Umbilical cord (tissue), 2 donors: ENCODE results near the gene KRTAP4-11. TPM values are rescaled to one million over a fixed set of nuclear protein-coding genes. Genes with fewer than 3 reads are reported as not detected.
"Not testable (repeated sequence)": the region's sequence is repeated elsewhere in the genome, so short reads cannot be mapped to it uniquely, and the experiment has no call there.

ENCODE experiments used
- DNase-seq: peaks from one replicate; pipeline ENCODE4 v3.0.0-alpha.2; 2015; ENCODE audit warnings: low spot score
- total RNA-seq: library from RNA; depleted of rRNA; stranded (reverse); fragments of >200 nt; gene quantifications from one replicate; pipeline ENCODE4 v1.2.3, GENCODE V29; 2014; ENCODE audit warnings: low replicate concordance; ENCODE audit not compliant: insufficient read depth

KRTAP4-11 gene
- total RNA-seq, 1 donor from 2014 or later: 3.4 TPM

- DNase-seq: not testable (repeated sequence)
These were observed 33.9 kb downstream of the KRTAP4-11 start, which contains the start of gene KRTAP4-7 for GRCh38 chr17:41084100-41084856. KRTAP4-7 (plus strand) TSS chr17:41084150; CDS start chr17:41084207, 57 bp downstream.

- not testable (repeated sequence) for DNase-seq
These were observed 34.7 kb downstream of the KRTAP4-11 start for GRCh38 chr17:41083427-41083826.

GRCh38 chr17:41082626-41083025 is 35.5 kb downstream of the KRTAP4-11 start:
- no peak for DNase-seq

DNA sequence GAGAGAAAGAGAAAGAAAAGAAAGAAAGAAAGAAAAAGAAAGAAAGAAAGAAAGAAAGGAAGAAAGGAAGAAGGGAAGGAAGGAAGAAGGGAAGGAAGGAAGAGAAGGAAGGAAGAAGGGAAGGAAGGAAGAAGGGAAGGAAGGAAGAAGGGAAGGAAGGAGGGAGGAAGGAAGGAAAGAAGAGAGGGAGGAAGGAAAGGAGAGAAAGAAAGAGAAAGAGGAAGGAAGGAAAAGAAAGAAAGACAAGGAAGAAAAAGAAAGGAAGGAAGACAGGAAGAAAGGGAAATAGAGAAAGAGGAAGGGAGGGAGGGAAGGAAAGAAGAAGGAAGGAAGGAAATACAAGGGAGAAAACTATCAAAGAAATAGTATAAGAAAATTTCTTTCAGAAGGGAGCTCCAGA is 41.4 kb downstream of the KRTAP4-11 start:
- no peak for DNase-seq

DNA sequence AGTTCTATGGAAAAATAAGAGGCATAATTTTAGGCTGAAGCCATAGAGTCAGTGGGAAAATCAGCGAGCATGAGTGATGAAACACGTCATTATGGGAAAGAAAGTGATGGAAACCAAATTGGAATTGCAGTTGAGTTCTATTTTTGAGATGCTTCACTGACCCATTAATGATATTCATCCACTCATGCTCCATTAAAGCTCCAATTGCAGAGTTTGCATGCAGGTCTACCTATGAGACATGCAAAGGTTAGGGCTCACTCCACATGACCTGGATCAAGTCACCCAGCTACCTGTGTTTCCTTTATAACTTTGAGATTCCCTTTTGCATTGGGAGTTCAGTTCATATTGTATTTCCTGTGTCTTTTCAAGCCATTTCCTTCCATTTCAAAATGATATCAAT is 44.5 kb downstream of the KRTAP4-11 start:
- no peak for DNase-seq

GRCh38 chr17:41071606-41072360 is 46.4 kb downstream of the KRTAP4-11 start:
- DNase-seq: no peak

GRCh38 chr17:41069031-41069430 is 49.1 kb downstream of the KRTAP4-11 start:
- no peak for DNase-seq

DNA sequence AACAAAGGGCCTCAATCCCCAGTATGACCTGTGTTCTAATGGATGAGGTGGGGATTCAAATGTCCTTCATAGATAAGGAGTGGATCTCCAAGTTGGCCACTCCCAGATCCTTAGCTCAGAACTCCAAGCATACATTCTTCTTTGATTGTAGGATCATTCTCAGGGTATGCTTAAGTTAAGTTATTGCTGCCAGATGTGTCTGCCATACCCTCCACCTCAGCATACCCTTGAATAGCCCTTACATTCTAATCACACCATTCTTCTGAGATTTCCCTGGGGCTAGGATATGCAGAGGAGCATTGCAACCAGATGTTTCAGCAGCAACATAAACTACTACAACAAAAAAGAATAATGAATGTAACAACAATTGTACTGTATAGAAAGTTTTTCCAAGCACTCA is 50.9 kb downstream of the KRTAP4-11 start:
- DNase-seq: no peak

Other genes starting within 250 kb of the KRTAP4-11 start
- 3.4 TPM for gene KRT20, start 233.1 kb downstream of the KRTAP4-11 start, total RNA-seq
- 24.3 TPM for gene KRT23, start 180.7 kb downstream of the KRTAP4-11 start, total RNA-seq
- gene KRT39, start 151.4 kb downstream of the KRTAP4-11 start, total RNA-seq: 2.4 TPM
- not detected for gene KRT40, start 134.0 kb downstream of the KRTAP4-11 start, total RNA-seq
- not detected for gene KRTAP3-3, start 124.2 kb downstream of the KRTAP4-11 start, total RNA-seq
- gene KRTAP3-2, start 118.5 kb downstream of the KRTAP4-11 start, total RNA-seq: 31.1 TPM
- not detected for gene KRTAP3-1, start 109.2 kb downstream of the KRTAP4-11 start, total RNA-seq
- not detected for gene KRTAP1-5, start 91.2 kb downstream of the KRTAP4-11 start, total RNA-seq
- not detected for gene KRTAP1-4, start 88.2 kb downstream of the KRTAP4-11 start, total RNA-seq
- gene KRTAP1-3, start 83.5 kb downstream of the KRTAP4-11 start, total RNA-seq: not detected
- not detected for gene KRTAP1-1, start 76.9 kb downstream of the KRTAP4-11 start, total RNA-seq
- gene KRTAP2-1, start 71.1 kb downstream of the KRTAP4-11 start, total RNA-seq: not detected
- gene KRTAP2-2, start 63.1 kb downstream of the KRTAP4-11 start, total RNA-seq: 8.4 TPM
- gene KRTAP2-3, start 58.3 kb downstream of the KRTAP4-11 start, total RNA-seq: 20.5 TPM
- gene KRTAP2-4, start 52.5 kb downstream of the KRTAP4-11 start, total RNA-seq: not detected
- not detected for gene KRTAP4-7, start 34.2 kb downstream of the KRTAP4-11 start, total RNA-seq
- gene KRTAP4-8, start 20.2 kb downstream of the KRTAP4-11 start, total RNA-seq: not detected
- not detected for gene KRTAP4-16, start 16.2 kb downstream of the KRTAP4-11 start, total RNA-seq
- gene KRTAP4-9, start 13.0 kb downstream of the KRTAP4-11 start, total RNA-seq: not detected
- gene KRTAP4-12, start 5.8 kb upstream of the KRTAP4-11 start, total RNA-seq: not detected
- 1.2 TPM for gene KRTAP4-6, start 22.2 kb upstream of the KRTAP4-11 start, total RNA-seq
- 5.5 TPM for gene KRTAP4-5, start 31.5 kb upstream of the KRTAP4-11 start, total RNA-seq
- 2.6 TPM for gene KRTAP4-4, start 42.4 kb upstream of the KRTAP4-11 start, total RNA-seq
- 1.4 TPM for gene KRTAP4-3, start 49.8 kb upstream of the KRTAP4-11 start, total RNA-seq
- not detected for gene KRTAP4-2, start 59.8 kb upstream of the KRTAP4-11 start, total RNA-seq
- gene KRTAP4-1, start 66.5 kb upstream of the KRTAP4-11 start, total RNA-seq: 1.9 TPM
- gene KRTAP9-1, start 71.5 kb upstream of the KRTAP4-11 start, total RNA-seq: 1.4 TPM
- gene KRTAP9-2, start 108.3 kb upstream of the KRTAP4-11 start, total RNA-seq: not detected
- gene KRTAP9-3, start 114.1 kb upstream of the KRTAP4-11 start, total RNA-seq: not detected
- gene KRTAP9-8, start 119.6 kb upstream of the KRTAP4-11 start, total RNA-seq: not detected
- 1.2 TPM for gene KRTAP9-4, start 131.3 kb upstream of the KRTAP4-11 start, total RNA-seq
- not detected for gene KRTAP9-9, start 137.0 kb upstream of the KRTAP4-11 start, total RNA-seq
- gene KRTAP9-6, start 147.0 kb upstream of the KRTAP4-11 start, total RNA-seq: not detected
- not detected for gene KRTAP9-7, start 157.3 kb upstream of the KRTAP4-11 start, total RNA-seq
- gene KRTAP29-1, start 184.5 kb upstream of the KRTAP4-11 start, total RNA-seq: not detected
- gene KRTAP16-1, start 190.9 kb upstream of the KRTAP4-11 start, total RNA-seq: not detected
- gene KRTAP17-1, start 197.3 kb upstream of the KRTAP4-11 start, total RNA-seq: not detected
- 1.4 TPM for gene KRT33A, start 232.5 kb upstream of the KRTAP4-11 start, total RNA-seq